Measurements from ENCODE around the gene SLC10A3.

The SLC10A3 gene

DNA sequence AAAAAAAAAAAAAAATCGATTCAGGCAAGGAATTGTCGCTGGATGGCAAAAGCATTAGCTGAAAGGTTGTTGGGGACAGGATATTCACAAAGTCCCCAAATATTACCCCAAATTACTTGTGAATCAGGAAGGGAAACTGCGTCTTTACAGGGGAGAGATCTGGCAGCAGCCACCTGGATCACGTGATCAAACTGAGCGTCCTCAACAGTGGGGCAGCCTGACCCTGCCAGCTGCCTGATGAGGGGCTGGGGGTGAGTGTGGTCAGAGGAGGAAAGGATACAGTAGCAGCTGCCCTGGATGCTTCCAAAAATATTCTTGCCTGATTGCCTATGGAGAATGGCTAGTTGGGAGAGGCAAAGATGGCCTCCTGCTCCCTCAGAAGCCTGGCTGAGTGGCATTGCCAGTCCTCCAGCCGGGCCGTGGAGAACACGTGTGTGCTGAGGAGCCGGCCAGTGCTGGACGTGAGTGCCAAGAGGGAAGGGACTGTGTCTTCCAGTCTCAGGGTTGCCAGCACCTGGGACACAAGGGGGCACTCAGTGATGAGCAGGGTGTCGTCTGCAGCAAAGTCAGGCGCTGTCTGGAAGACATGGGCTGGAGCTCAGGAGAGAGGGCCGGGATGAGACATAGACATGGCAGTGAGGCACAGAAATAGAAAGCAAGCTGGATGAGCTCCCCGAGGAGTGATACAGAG lies 8.4 kb downstream of the SLC10A3 start:
- no peak for DNase-seq

DNA sequence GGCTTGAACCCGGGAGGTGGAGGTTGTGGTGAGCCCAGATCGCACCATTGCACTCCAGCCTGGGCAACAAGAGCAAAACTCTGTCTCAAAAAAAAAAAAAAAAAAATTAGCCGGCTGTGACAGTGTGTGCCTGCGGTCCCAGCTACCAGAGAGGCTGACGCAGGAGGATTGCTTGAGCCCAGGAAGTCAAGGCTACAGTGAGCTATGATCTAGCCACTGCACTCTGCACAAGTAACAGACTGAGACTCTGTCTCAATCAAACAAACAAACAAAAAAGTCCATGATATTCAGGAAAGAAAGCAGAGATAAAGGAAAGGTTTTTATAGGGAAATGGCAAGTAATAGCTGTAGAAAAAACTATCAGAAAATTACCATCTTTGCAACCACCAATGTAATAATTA lies 9.2 kb downstream of the SLC10A3 start:
- DNase-seq = no peak

DNA sequence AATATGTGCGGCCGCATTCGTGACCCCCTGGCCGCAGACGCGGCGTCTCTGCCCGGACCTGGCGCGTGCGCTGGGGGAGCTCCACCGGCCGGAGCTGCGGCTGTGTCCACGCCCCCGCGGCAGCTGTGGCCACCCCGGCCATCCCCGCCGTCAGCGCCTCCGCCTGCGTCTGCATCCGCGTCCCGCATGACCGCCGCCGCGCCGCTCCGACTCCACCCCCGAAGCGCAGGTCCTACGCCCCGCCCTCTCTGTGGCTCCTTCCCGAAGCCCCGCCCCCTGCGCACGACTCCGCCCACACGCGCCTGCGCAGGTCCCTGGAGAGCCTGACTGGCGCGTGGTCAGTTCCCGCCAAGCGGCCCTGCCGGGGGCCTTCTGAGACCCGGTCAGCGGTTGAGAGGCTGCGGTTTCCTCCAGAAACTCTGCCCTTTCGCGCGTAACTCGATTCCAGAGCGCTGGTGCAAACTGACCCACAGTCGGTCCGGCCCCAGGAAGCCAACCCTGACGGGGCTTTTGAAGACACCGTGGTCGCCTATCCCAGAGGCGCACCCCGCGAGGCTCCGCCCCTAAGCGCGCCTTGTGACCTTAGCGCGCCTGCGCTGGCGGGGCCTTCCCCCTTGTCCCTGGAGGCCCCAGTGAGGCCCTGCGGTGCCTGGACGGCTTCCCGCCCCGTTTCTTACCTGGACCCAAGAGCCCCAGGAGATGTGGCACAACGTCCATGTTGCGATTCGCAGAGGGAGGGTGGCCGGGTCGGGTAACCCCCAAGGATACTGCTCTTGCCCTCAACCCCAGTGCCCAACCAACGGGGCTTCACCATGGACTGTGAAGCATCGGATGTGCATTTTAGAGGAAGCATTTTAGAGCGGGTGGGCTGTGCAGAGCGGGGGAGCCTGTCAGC lies 11.5 kb downstream of the SLC10A3 start, which contains the start of gene LAGE3:
Gene LAGE3 (minus strand): TSS at position 554 of the 895 bp plus-strand sequence. CDS start 366 bp downstream, at position 188.
- peak; percentile 82 to 85 for DNase-seq

DNA sequence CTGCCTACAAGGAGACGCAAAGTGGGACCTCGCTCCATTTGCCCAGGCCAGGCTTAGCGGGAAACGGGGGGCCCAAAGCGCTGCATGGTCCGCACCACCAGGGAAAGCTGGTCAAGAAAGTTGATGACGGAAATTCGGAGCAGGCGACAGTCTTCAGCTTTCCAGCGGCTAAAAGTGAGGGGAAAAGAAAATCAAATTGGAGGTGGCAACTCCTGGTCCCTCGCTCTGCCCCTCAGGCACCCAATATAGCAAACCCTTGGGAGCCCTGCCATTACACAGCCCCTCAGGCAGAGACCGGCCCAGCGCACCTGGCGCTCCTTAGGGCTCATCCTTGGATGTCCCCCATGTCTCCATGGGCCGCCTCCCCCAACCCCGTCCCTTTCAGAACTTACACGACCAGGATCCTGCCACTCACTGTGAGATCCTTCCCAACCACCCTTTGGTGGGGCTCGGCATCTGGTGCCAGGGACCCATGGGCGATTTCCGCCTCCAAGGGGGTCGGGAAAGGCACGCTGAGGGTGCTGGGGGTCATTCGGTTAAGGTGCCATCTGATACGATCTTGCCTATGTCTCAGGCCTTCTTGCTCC lies 12.4 kb downstream of the SLC10A3 start:
- DNase-seq = no peak

DNA sequence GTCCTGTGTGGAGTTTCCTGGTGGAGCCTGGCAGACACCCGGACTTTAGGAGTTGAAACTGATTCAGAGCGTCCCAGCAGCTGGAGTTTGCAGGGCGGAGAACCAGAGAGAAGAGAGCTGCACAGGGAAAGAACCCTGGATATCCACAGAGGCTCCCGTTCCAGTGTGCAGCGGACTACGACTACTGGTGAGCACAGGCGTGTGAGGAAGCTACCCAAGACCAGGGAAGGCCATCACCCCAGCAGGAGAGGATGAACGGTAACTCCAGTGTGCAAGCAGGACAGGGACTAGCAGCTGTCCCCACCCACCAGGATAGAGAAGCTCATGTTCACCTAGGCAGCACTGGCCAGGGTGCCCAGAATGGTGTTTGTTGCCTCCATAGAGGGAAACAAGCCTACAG lies 13.6 kb downstream of the SLC10A3 start:
- no peak for DNase-seq

DNA sequence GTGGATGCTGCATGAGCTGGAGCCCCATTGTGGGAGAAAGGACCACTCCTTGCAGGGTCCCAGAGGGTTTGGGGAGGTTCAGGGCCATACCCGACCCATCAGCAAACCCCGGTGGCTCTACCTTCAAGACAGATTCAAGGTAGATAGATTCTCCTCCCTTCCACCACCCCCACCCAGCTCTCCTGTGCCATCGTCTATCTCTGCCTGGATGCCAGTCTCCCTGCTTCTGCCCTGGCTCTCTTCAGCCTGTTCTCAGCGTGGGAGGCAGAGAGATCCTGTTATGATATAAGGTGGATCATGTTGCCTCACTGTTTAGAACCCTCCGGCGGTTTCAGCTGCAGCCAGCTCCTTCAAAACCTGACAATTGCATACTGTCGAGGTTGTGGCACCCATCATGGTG lies 16.7 kb downstream of the SLC10A3 start:
- DNase-seq = no peak

DNA sequence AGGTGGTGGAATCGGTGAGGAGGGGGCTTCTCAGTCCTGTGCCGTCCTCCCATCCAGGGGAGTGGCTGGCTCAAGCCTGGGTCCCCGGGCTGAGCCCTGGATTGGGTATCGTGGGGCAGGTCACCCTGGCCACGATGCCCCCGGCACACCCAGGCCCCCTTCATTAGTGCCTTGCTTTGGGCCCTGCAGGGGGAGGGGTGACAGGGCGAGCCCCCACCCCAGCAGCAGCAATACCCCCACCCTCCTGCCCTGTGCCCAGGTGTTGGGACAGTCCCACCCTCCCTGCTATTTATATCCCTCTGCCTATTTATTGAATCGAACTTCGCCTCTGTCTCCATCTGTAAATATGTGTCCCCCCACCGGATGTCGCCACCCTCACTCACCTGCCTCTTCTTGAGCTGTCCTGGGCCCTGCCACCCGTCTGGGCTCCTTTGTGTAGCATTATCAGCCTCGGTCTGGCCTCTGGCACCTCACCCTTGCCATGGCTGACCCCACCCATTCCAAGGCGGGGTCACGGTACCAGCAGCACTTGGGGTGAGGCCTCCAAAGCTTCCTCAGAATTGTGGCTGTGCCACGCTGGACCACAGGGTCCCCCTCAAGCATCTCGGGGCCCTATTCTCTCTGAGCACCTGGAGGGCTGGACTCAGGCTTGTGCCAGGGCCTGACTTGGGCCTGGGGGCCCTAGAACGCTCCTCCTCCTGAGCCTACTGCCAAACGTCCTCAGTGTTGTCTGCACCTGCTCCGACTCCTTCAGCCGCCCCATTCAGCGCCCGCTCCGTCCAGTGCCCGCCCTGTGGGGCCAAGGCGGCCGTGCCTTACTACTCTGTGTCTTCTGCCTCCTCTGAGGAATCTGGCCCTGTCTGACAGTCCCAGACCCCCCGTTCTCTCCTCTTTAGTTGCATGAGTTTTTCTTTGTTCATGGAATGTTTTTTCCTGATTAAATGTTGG lies 17.5 kb downstream of the SLC10A3 start:
- DNase-seq = no peak

DNA sequence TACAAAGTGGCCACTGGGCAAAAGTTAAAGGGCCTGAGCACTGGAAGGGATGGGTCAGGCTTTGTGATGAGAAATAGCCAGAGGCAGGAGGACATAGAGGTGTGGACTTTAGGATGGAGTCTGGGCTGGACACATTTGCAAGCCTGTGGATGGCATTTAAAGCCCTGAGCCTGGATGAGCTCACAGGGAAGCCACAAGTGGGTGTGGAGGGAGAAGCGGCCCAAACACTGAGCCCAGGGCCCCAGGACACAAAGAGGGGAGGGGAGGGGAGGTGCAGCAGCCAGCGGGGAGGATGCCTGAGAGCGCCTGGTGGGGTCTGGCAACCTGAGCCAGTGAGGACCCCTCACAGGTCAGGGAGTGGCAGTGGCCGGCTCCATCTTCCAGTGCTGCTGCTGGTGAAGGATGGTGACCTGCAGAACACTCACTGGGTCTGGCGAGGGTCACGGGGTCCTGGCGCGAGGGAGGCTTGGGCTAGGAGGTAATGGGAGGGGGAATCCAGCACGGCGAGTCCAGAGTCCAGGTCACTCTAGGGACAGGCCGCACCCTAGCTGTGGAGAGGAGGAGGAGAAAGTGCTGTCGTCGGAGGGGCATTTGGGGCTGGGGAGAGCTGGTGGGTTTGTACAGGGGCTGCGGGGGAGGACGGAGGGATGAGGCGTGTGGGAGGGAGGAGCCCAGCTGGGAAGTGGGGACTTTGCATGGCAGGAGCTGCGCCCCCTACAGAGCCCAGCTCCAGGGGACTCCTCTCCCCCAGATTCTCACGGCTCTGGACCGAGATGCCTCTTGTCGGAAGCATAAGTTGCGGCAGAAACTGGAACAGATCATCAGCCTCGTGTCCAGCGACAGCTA lies 18.4 kb downstream of the SLC10A3 start:
- no peak for DNase-seq

DNA sequence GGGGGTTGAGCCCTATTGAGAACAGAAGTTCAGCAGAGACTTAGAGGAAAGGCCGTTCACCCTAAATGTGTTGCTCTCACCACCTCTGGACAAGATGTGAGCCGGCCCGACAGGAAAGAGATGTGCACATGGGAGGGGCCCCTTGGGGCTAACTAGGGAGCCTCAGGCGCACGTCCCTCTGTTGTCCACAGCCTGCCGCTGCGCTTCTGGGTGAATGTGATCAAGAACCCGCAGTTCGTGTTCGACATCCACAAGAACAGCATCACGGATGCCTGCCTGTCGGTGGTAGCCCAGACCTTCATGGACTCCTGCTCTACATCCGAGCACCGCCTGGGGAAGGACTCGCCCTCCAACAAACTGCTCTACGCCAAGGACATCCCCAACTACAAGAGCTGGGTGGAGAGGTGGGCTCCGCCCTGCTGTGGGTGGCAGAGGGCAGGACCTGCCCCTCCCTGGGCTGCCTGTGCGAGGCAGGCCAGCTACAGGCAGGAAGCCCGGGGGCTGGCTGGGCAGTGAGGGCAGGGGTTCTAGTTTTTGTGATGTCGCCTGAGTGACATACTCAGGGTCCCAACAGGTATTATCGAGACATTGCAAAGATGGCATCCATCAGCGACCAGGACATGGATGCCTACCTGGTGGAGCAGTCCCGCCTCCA lies 19.4 kb downstream of the SLC10A3 start:
- no peak for DNase-seq

DNA sequence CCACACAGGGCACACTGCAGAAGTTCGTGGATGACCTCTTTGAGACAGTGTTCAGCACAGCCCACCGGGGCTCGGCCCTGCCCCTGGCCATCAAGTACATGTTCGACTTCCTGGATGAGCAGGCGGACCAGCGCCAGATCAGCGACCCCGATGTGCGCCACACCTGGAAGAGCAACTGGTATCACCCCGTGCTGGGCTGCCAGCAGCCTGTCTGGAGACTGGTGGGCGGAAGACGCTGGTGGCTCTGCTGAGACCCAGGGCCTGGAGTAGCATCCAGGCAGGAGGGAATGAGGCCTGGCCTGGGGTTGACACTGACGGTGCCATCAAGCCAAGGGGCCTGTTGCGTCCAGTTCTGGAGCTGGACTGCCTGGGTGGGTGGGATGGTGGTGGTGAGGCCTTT lies 20.0 kb downstream of the SLC10A3 start:
- no peak for DNase-seq

DNA sequence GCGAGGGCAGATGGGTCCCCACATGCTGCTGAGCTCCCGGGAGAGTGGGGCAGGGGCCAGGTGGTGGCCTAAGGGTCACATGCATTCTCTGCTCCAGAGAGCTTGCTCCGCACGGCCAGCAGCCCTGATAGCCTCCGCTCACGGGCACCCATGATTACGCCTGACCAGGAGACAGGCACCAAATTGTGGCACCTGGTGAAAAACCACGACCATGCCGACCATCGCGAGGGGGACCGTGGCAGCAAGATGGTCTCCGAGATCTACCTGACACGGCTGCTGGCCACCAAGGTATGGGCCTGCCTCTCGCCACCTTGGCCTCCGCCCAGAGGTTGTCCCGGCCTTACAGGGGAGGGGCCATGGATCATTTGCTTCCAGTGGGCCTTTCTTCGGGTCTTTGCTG lies 20.5 kb downstream of the SLC10A3 start:
- no peak for DNase-seq

DNA sequence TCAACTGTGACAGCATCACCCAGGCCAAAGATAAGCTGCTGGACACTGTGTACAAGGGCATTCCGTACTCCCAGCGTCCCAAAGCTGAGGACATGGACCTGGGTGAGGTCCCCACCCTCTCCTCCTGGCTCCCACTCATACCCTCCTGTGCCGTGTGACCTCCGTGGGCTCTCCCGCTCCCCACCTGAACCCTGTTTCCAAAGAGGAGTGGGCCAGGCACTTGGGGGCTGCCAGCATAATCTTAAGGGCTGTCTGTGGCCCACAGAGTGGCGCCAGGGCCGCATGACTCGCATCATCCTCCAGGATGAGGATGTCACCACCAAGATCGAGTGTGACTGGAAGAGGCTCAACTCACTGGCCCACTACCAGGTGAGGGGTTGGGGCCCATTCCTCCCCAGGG lies 21.3 kb downstream of the SLC10A3 start:
- no peak for DNase-seq

DNA sequence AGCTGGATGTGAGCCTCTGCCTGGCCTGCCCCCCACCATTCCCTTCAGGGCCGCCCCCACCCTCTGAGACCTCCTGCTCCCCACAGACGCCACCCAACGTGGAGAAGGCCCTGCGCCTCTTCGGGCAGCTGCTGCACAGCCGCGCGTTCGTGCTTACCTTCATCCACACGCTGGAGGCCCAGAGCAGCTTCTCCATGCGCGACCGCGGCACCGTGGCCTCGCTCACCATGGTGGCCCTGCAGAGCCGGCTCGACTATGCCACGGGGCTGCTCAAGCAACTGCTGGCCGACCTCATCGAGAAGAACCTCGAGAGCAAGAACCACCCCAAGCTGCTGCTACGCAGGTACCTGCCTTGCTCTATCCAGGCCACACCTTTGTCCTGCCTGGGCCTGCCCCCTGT lies 22.2 kb downstream of the SLC10A3 start:
- no peak for DNase-seq

DNA sequence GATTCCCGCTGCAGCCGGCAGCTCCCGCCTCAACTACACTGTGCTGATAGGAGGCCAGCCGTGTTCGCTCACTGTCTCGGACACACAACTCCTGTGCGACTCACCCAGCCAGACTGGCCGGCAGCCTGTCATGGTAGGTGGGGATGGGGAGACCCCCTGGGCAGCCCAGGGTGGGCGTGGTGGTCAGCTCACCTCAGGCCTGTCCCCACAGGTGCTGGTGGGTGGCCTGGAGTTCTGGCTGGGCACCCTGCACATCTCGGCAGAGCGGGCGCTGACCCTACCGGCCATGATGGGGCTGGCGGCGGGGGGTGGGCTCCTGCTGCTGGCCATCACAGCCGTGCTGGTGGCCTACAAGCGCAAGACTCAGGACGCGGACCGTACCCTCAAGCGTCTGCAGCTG lies 22.9 kb downstream of the SLC10A3 start:
- no peak for DNase-seq

DNA sequence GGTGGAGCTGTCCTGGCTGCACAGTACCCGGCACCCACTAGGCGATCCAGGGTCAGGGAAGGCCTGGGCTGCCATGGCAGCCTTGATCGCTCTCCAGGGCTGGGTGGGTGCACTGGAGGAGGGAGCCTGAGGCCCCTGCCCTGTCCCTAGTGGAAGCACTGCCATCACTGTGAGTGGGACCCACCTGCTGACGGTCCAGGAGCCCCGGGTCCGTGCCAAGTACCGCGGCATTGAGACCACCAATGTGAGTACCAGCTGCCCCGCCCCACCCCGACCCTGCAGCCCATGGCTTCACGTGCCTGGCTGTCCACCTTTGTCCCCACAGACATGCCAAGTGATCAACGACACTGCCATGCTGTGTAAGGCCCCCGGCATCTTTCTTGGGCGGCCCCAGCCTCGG lies 23.5 kb downstream of the SLC10A3 start:
- DNase-seq = no peak

DNA sequence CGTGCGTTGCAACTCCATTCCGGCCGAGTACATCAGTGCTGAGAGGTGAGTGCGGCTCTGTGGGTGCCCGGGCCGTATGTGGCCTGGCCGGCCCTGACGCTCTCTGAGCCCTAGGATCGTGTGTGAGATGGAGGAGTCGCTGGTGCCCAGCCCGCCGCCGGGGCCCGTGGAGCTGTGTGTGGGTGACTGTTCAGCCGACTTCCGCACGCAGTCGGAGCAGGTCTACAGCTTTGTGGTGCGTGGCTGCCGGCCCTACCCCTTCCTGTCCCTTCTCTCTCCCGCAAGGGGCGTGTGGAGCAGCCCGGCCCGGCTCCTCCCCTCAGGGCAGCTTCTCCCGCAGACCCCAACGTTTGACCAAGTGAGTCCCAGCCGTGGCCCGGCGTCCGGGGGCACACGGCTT lies 24.4 kb downstream of the SLC10A3 start:
- DNase-seq = no peak

DNA sequence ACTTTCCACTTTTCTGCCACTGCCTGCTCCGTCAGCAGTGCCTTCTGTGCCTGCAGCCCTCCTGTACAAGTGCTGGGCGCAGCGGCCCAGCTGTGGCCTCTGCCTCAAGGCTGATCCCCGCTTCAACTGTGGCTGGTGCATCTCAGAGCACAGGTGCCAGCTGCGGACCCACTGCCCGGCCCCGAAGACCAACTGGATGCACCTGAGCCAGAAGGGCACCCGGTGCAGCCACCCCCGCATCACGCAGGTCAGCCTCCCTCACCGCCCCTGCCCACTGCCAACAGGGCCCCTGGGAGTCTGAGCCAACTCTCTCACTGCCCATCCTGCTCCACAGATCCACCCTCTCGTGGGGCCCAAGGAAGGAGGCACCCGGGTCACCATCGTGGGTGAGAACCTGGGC lies 24.8 kb downstream of the SLC10A3 start:
- DNase-seq = no peak

DNA sequence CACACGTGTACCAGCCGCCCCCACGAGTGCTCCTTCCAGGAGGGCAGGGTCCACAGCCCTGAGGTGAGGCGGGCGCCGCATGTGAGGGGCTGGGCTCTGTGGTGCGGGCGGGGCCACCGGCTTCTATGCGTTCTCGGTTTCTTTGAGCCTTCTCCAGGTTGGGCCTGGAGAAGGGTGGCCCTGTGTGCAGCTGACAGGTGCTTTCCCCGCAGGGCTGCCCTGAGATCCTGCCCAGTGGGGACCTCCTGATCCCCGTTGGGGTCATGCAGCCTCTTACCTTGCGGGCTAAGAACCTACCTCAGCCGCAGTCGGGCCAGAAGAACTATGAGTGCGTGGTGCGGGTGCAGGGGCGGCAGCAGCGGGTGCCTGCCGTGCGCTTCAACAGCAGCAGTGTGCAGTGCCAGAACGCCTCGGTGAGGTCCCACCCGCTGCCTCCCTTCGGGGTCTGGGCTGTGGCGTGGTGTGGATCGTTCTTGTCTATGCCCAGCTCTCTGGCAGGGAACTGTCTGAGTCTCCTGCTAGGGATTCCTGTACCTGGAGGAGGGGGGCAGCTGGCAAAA lies 25.5 kb downstream of the SLC10A3 start:
- no peak for DNase-seq

DNA sequence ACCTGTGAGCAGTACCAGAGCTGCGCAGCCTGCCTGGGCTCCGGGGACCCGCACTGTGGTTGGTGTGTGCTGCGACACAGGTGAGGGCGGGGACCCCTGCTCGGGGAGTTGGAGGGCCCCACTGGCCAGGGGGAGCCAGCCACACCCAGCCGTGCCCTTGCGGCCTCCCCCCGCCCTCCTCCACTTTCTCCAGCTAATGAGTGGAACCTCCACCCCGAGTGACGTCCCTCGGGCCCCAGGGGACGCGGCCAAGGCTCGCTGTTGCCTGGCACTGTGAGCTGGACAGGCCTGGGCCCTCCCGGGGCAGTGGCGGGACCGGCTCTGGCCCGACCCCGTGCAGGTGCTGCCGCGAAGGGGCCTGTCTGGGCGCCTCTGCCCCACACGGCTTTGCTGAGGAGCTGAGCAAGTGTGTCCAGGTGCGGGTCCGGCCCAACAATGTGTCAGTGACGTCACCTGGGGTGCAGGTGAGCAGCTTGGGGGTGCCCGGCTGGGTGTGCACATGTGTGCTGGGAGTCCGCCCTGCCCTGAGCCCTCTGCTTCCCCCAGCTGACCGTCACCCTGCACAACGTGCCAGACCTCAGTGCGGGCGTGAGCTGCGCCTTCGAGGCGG lies 26.7 kb downstream of the SLC10A3 start:
- no peak for DNase-seq

DNA sequence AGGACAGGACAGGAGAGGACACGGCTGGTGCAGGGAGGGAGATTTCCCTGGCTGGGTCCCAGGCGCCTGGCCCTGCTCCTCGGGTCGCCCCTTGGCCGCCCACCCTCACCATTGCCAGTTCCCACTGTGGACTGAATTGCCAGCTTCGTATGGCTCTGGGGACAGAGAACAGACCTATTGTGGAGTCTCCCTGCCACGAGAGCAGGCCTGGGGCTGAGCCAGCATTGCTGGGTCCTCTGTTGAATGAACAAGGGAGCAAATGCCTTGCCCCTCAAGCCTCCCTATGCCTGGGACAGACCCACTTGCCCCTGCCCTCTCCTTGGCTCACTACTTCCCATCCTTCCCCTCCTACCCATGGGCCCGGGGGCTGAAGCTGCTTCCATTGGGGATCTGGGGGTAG lies 28.0 kb downstream of the SLC10A3 start:
- no peak for DNase-seq

Data from SHP77 (cell line).